Ishikawa (cell line): ENCODE data around the gene PODXL2.

Source experiments
- CEBPB ChIP-seq: IDR thresholded peaks from 2 replicates; pipeline ENCODE4 v1.6.1; 2012
- EGR1 ChIP-seq: IDR thresholded peaks from 2 replicates; pipeline ENCODE4 v1.6.1; 2012
- RAD21 ChIP-seq: IDR thresholded peaks from 2 replicates; pipeline ENCODE4 v1.6.1; 2012; ENCODE audit warnings: low read depth
- REST ChIP-seq: IDR thresholded peaks from 2 replicates; pipeline ENCODE4 v1.6.1; 2012; ENCODE audit warnings: low read depth, mild to moderate bottlenecking
- TCF12 ChIP-seq: IDR thresholded peaks from 2 replicates; pipeline ENCODE4 v1.6.1; 2012; ENCODE audit warnings: low read depth
- USF1 ChIP-seq: IDR thresholded peaks from 2 replicates; pipeline ENCODE4 v1.6.1; 2012
- YY1 ChIP-seq: IDR thresholded peaks from 2 replicates; pipeline ENCODE4 v1.6.1; 2012; ENCODE audit warnings: low read depth

- TF ChIP-seq RAD21 (no peak), CEBPB (no peak), TCF12 (no peak), USF1 (no peak), EGR1 (no peak), YY1 (no peak), REST (no peak)
Observed at GRCh38 chr3:127688416-127689265, 59.7 kb downstream of the PODXL2 start.
